Type B pancreatic cell (in vitro differentiated cells): ENCODE results near the gene AGAP3. TPM values are rescaled to one million over a fixed set of nuclear protein-coding genes. Genes with fewer than 3 reads are reported as not detected.

ENCODE experiments used
- DNase-seq: peaks from one replicate; pipeline ENCODE4 v3.0.0; 2021; ENCODE audit warnings: mixed read lengths; ENCODE audit not compliant: unreplicated experiment; ENCODE audit errors: extremely low spot score
- H3K27ac Mint-ChIP-seq: 2 replicates; pipeline ENCODE4 v1.8.0; 2021; ENCODE audit warnings: mild to moderate bottlenecking, mixed read lengths
- H3K27me3 Mint-ChIP-seq: 2 replicates; pipeline ENCODE4 v1.8.0; 2021; ENCODE audit warnings: mixed read lengths
- H3K36me3 Mint-ChIP-seq: 2 replicates; pipeline ENCODE4 v1.8.0; 2021; ENCODE audit warnings: mixed read lengths
- H3K4me1 Mint-ChIP-seq: one replicate; pipeline ENCODE4 v1.8.0; 2021; ENCODE audit warnings: mixed read lengths; ENCODE audit not compliant: unreplicated experiment
- H3K4me3 Mint-ChIP-seq: 2 replicates; pipeline ENCODE4 v1.8.0; 2021; ENCODE audit warnings: mild to moderate bottlenecking, mixed read lengths
- H3K9me3 Mint-ChIP-seq: 2 replicates; pipeline ENCODE4 v1.8.0; 2021; ENCODE audit warnings: mixed read lengths
- CTCF ChIP-seq: fragments of 200-600 bp; sonication (generic); conservative IDR thresholded peaks from 2 replicates; pipeline ENCODE4 v1.5.0; 2021; ENCODE audit warnings: antibody characterized with exemption, mild to moderate bottlenecking
- total RNA-seq: library from RNA; stranded (reverse); gene quantifications from 2 replicates; pipeline ENCODE4 v1.2.1, GENCODE V29; 2021; ENCODE audit warnings: low replicate concordance

Gene AGAP3
- total RNA-seq, 1 donor from 2014 or later, result 114 TPM

GRCh38 chr7:151176401-151176800 is 90.1 kb downstream of the AGAP3 start:
- Mint-ChIP-seq H3K4me1 (peaks cover 8% of the 10 kb centered on the region), H3K27me3 (peaks cover 57% of the 10 kb centered on the region), H3K27ac (no peak overlapping the region), H3K36me3 (no peaks in the 10 kb centered on the region), H3K9me3 (peaks cover 11% of the 10 kb centered on the region), H3K4me3 (no peak overlapping the region)
- peak; percentile 40 for DNase-seq
- no peak for TF ChIP-seq CTCF

GRCh38 chr7:151177310-151177709 is 91.0 kb downstream of the AGAP3 start:
- peak; percentile 44 for DNase-seq
- peaks cover 11% of the 10 kb centered on the region for H3K9me3 Mint-ChIP-seq
- H3K27me3 Mint-ChIP-seq, result peaks cover 57% of the 10 kb centered on the region
- H3K27ac Mint-ChIP-seq, result no peak overlapping the region
- no peaks in the 10 kb centered on the region for H3K36me3 Mint-ChIP-seq
- TF ChIP-seq CTCF, result no peak
- no peak overlapping the region for H3K4me3 Mint-ChIP-seq
- peaks cover 5% of the 10 kb centered on the region for H3K4me1 Mint-ChIP-seq

- no peak overlapping the region for H3K4me3 Mint-ChIP-seq
Observed at GRCh38 chr7:151178236-151178635, 92.0 kb downstream of the AGAP3 start.

GRCh38 chr7:151178831-151179230 is 92.6 kb downstream of the AGAP3 start:
- no peak overlapping the region for H3K4me3 Mint-ChIP-seq

More at GRCh38 chr7:151178236-151178635, 92.0 kb downstream of the AGAP3 start:
- Mint-ChIP-seq H3K4me1 (no peaks in the 10 kb centered on the region), H3K36me3 (no peaks in the 10 kb centered on the region), H3K9me3 (peaks cover 3% of the 10 kb centered on the region), H3K27me3 (peaks cover 48% of the 10 kb centered on the region), H3K27ac (no peak overlapping the region)
- DNase-seq, result peak; percentile 58
- TF ChIP-seq CTCF, result no peak

GRCh38 chr7:151179287-151179860 is 93.1 kb downstream of the AGAP3 start:
- no peak for TF ChIP-seq CTCF
- H3K36me3 Mint-ChIP-seq, result no peaks in the 10 kb centered on the region
- no peak overlapping the region for H3K4me3 Mint-ChIP-seq
- H3K27me3 Mint-ChIP-seq, result peaks cover 44% of the 10 kb centered on the region
- no peak overlapping the region for H3K27ac Mint-ChIP-seq
- H3K9me3 Mint-ChIP-seq, result no peaks in the 10 kb centered on the region
- DNase-seq, result peak; percentile 48
- no peaks in the 10 kb centered on the region for H3K4me1 Mint-ChIP-seq

More at GRCh38 chr7:151178831-151179230, 92.6 kb downstream of the AGAP3 start:
- peaks cover 44% of the 10 kb centered on the region for H3K27me3 Mint-ChIP-seq
- no peaks in the 10 kb centered on the region for H3K36me3 Mint-ChIP-seq
- DNase-seq, result peak; percentile 42
- no peak overlapping the region for H3K27ac Mint-ChIP-seq
- no peak for TF ChIP-seq CTCF
- no peaks in the 10 kb centered on the region for H3K9me3 Mint-ChIP-seq
- H3K4me1 Mint-ChIP-seq, result no peaks in the 10 kb centered on the region
